Lower leg skin (tissue), 4 donors: ENCODE measurements around the gene CABLES1. TPM values are rescaled to one million over a fixed set of nuclear protein-coding genes. Genes with fewer than 3 reads are reported as not detected.

Source experiments
- DNase-seq, 2 donors: peaks; one replicate each; pipeline ENCODE4 v3.0.0-alpha.2; 2019; ENCODE audit warnings: low spot score in 2 of 2
- H3K4me3 ChIP-seq: fragments of 200-600 bp; sonication (generic); 2 replicates; pipeline ENCODE4 v1.5.1; 2017; ENCODE audit warnings: mild to moderate bottlenecking, low read depth; ENCODE audit not compliant: poor library complexity, severe bottlenecking
- CTCF ChIP-seq, 3 donors: fragments of 450-650 bp; IDR thresholded peaks; one replicate each; pipeline ENCODE4 v1.5.1; 2016; ENCODE audit warnings: antibody characterized with exemption in 3 of 3, mild to moderate bottlenecking in 3 of 3, moderate library complexity in 2 of 3
- POLR2A ChIP-seq, 2 donors: fragments of 450-650 bp; IDR thresholded peaks; one replicate each; pipeline ENCODE4 v1.6.1; 2016 to 2017; ENCODE audit warnings: antibody characterized with exemption in 2 of 2, mild to moderate bottlenecking in 1 of 2, moderate library complexity in 1 of 2
- WGBS, 2 donors: methylation state at CpG; one replicate each; pipeline ENCODE4 v1.1.5; 2018; 5-methylcytosine and 5-hydroxymethylcytosine counted together
- intact Hi-C: fragments of 100-400 bp; cut with DNase I; formaldehyde crosslinking; loops from one replicate; pipeline ENCODE4 v1.15.0; 2023; ENCODE audit warnings: low total_unique reads
- total RNA-seq, 4 donors: library from RNA; depleted of rRNA; stranded (reverse); fragments of >200 nt; gene quantifications; one replicate each; pipeline ENCODE4 v1.1.0, GENCODE V29; 2016

Gene CABLES1
- total RNA-seq, 4 donors from 2014 or later, result 15.0 to 52.5 (median 27.5) TPM

DNA sequence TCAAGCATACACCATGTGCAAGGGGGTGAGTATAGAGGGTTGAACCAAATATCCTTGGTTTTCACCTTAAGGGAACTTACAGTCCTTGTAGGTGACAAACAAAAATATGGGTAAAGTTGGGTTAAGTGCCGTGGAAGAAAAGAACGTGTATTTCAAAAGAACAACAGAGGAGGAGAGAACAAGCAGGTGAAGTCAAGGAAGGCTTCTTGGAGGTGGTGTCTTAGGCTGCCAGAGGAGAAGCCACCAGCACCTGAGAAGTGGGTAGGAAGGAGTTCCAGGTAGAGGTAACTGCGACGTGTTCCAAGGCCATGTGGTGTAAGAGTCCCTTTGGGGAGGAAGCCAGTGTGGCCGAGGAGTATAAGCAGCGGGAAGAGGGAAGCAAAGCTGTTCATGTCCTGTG is 27.2 kb downstream of the CABLES1 start:
- no peak for DNase-seq
- intact Hi-C loops, result no loop called here
- H3K4me3 ChIP-seq, result no peak overlapping the region
- TF ChIP-seq POLR2A (IDR thresholded peaks at IDR 0.05) (no peak), CTCF (IDR thresholded peaks at IDR 0.05) (no peak)
- WGBS, 2 donors, result 88 to 89% methylated on average over 6 of the region's 6 CpGs

GRCh38 chr18:23163786-23164533 is 28.7 kb downstream of the CABLES1 start:
- no peak for DNase-seq
- H3K4me3 ChIP-seq, result no peak overlapping the region
- WGBS, 2 donors, result 86 to 87% methylated on average over 11 of the region's 11 CpGs

DNA sequence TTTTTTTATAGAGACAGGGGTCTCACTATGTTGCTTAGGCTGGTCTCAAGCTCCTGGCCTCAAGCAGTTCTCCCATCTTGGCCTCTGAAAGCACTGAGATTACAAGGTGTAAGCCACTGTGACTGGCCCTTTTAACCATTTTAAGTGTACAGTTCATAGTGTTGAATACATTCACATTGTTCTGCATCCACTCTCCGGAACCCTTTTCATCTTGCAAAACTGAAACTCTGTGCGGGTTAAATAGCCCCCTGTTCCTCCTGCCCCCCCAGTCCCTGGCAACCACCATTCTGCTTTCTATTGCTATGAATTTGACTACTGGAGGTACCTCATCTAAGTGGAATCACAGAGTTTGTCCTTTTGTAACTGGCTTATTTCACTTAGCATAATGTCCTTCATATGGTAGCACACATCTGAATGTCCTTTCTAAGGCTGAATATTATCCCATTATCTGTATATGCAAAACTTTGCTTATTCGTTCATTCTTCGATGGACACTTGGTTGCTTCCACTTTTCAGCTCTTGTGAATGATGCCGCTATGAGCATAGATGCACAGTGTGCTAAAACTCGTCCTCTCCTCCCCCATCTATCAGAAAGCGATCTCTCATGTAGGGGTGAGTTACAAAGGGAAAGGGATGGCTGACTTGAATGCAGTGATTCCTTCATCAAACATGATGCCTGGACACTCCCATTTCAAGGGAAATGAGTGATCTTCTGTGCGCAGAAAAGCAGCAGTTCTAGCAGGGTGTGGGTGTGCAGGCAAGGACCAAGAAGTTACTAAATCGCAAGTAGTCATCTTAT is 30.2 kb downstream of the CABLES1 start:
- TF ChIP-seq POLR2A (IDR thresholded peaks at IDR 0.05) (no peak), CTCF (IDR thresholded peaks at IDR 0.05) (no peak)
- intact Hi-C loops, result no loop called here
- H3K4me3 ChIP-seq, result no peak overlapping the region
- 95 to 97% methylated on average over 9 of the region's 9 CpGs for WGBS, 2 donors
- no peak for DNase-seq

More at GRCh38 chr18:23163786-23164533, 28.7 kb downstream of the CABLES1 start:
- intact Hi-C loops, result no loop called here
- no peak for TF ChIP-seq CTCF (IDR thresholded peaks at IDR 0.05)
- no peak for TF ChIP-seq POLR2A (IDR thresholded peaks at IDR 0.05)

DNA sequence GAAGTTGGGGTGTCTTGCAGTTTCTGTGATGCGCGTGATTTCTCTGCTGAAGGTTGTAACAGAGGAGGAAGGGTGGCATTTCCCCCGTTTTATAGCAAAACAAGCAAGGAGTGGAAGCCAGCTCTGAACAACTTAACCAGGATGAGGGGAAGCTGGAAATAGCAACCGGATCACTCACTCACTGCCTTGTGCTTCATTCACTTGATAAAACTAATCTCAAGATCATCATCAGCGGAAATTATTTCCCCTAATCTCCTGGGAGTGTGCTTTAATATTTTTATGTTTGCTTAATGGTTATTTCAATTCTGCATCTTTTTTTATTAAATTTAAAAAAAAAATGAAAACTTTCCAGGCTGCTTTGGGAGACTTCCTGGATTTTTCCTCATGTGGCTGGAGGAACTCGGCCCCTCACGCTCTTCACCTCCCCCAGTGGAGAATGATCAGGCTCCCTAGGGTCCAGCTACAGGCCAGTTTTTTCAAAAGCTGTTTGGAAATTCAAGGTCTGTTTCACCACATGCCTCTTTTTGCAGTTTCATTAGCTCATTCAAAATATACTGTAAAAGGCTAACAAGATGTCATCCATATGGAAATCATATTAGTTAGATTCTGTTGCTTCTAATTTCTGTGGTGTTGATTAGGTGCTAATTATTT is 31.7 kb downstream of the CABLES1 start:
- no peak for DNase-seq
- 50 to 69% methylated on average over 7 of the region's 7 CpGs for WGBS, 2 donors
- intact Hi-C loops, result no loop called here
- TF ChIP-seq CTCF (IDR thresholded peaks at IDR 0.05) (no peak), POLR2A (IDR thresholded peaks at IDR 0.05) (no peak)
- H3K4me3 ChIP-seq, result no peak overlapping the region

DNA sequence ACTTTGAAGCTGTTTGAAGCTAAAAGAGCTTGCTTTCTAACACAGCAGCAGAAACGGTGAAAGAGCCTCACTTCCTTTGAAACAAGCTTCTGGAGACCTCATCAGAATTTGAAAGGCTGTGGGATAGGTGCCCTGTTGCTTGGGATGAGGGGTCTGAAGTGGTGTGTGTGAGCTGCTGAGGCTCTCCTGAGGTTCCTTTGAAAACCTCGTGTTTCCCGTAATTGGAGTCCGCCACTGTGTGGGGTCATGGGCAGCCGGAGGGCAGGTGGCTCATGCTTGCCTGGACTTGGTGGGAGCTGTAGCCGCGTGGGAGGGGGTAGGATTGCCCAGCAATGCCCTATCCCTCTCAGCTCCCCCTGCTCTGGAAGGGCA is 34.4 kb downstream of the CABLES1 start:
- TF ChIP-seq CTCF (IDR thresholded peaks at IDR 0.05) (no peak), POLR2A (IDR thresholded peaks at IDR 0.05) (no peak)
- intact Hi-C loops, result no loop called here
- H3K4me3 ChIP-seq, result no peak overlapping the region
- 74 to 84% methylated on average over 7 of the region's 7 CpGs for WGBS, 2 donors
- DNase-seq, result no peak
